ENCODE results near the gene LMBR1.
"Not testable (repeated sequence)": the region's sequence is repeated elsewhere in the genome, so short reads cannot be mapped to it uniquely, and the experiment has no call there.

LMBR1 gene, protein sequence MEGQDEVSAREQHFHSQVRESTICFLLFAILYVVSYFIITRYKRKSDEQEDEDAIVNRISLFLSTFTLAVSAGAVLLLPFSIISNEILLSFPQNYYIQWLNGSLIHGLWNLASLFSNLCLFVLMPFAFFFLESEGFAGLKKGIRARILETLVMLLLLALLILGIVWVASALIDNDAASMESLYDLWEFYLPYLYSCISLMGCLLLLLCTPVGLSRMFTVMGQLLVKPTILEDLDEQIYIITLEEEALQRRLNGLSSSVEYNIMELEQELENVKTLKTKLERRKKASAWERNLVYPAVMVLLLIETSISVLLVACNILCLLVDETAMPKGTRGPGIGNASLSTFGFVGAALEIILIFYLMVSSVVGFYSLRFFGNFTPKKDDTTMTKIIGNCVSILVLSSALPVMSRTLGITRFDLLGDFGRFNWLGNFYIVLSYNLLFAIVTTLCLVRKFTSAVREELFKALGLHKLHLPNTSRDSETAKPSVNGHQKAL

DNA sequence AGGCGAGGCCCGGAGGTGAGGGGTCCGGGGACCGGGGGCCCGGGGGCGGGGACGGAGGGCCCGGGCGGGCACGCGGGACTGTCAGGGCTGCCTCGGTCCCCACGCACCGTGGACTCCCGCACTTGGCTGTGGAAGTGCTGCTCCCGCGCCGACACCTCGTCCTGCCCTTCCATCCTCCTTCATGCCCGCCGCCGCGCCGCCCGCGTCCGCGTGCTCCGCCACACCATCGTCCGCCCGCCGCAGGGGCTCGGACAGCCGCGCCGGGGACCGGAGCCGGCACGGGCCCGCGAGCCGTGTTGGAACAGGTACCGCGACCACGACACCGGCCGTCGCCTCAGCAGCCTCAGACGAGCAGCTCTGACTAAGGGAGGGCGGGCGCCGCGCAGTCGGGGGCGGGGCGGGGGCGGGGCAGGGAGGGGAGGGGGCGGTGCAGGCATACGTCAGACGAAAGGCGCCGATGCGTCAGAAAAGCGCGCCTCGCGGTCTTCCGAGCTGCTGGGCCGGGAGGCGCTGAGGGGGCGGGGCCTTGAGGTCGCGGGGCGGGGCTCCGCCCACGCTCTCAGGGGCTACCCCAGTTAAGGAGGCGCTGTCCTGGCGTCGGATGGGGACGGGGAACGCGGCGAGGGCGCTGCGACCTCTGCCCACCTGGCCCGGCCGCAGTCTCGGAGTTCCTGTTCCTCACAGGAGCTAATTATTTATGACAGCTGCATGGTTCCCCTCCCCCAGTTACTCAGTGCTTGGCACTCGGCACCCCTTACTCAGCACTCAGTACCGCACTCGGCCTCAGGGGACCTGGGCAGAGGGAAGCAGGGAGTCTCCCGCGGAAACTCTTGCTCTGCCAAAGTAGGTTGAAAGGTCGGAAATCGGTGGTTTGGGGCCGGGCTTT lies at the start of gene LMBR1:
Gene LMBR1, minus strand, starts transcription at position 363 of the 886 bp plus-strand sequence. Its CDS starts 190 bp downstream, at position 173.
- DNase-seq: peak; percentile 88 to 90

DNA sequence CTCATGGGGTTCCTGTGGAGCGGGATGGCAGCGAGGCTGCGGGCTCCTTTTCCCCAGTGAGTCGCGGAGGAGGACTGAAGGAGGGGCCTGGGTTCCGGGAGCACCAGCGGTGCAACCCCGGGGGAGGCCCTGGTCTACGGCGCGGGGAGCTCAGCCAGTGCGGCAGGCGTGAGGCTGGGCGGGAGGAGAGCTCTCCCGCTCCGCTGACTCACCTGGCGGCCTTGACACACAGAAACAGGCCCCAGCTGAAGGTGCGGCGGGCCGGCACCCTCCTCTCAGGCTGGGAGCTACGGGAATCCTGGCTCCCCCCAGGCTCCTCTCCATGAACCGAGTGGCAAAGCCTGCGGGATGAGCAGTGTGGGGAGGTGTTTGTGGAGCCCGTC lies 49.7 kb upstream of the LMBR1 start:
- DNase-seq: no peak

DNA sequence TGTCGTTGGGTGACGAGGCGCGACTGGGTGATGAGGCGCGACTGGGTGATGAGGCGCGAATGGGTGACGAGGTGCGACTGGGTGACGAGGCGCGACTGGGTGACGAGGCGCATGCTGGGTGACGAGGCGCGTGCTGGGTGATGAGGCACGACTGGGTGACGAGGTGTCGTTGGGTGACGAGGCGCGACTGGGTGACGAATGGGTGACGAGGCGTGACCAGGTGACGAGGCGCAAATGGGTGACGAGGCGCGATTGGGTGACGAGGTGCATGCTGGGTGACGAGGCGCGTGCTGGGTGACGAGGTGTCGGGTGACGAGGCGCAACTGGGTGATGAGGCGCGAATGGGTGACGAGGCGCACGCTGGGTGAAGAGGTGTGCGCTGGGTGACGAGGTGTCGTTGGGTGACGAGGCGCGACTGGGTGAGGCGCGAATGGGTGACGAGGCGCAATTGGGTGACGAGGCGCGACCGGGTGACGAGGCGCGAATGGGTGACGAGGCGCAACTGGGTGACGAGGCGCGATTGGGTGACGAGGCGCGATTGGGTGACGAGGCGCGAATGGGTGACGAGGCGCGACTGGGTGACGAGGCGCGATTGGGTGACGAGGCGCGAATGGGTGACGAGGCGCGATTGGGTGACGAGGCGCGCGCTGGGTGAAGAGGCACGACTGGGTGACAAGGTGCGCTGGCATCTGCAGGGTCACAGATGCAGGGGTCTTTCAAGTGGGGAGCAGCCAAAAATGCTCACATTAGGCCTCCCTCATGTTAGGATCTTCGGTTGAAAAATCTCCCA lies 48.6 kb upstream of the LMBR1 start:
- no peak for DNase-seq

DNA sequence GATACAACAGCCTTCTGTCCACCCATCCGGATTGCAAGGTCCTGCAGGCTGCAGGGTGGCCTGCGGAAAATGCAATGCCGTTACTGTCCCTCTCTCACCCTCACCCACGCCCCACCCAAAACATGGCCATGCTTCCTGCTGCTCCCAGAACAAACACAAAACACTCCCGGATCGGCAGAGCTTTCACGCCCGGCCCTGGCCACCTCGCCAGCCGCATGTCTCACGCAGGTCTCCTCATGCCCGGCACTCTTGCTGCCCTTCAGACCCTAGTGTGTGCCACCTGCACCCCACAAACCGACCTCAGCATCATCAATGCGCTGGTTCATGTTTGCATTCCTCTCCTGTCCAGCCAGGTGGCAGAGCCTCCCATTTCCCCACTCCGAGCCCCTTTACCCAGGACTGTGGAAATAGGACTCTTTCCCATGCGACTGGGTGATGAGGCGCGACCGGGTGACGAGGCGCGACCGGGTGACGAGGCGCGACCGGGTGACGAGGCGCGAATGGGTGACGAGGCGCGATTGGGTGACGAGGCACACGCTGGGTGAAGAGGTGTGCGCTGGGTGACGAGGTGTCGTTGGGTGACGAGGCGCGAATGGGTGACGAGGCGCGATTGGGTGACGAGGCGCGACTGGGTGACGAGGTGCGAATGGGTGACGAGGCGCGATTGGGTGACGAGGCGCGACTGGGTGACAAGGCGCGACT lies 47.6 kb upstream of the LMBR1 start:
- DNase-seq: no peak

DNA sequence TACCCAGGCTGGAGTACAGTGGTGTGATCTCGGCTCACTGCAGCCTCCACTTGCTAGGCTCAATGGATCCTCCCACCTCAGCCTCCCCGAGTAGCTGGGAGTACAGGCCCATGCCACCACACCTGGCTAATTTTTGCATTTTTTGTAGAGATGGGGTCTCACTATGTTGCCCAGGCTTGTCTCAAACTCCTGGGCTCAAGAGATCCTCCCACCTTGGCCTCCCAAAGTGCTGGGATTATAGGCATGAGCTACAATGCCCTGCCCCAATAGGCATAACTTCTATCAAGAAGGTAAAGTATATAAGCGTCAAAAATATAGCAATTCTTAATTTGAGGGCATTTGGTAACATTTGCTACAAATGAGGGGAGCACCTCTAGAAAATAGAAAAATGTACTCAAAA lies 43.8 kb upstream of the LMBR1 start:
- DNase-seq: not testable (repeated sequence)

DNA sequence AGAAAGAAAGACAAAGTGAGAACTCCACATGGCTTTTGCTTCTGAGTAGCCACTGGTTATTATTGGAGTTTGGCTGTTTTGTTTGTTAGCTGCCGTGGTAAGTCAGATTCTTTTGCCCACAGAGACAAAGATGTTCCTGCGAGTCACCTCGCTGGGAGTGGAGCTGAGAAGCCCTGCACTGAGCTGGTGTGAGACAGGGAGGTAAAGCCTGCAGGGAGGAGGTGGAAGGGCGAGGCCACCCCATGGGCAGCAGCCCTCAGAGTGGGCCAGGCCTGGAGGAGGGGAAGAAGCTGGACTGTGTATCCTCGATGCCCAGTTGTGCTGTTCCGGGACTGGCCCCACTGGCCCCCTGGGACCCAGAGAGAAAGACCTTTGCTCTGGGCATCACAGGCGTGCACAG lies 42.3 kb upstream of the LMBR1 start:
- no peak for DNase-seq

DNA sequence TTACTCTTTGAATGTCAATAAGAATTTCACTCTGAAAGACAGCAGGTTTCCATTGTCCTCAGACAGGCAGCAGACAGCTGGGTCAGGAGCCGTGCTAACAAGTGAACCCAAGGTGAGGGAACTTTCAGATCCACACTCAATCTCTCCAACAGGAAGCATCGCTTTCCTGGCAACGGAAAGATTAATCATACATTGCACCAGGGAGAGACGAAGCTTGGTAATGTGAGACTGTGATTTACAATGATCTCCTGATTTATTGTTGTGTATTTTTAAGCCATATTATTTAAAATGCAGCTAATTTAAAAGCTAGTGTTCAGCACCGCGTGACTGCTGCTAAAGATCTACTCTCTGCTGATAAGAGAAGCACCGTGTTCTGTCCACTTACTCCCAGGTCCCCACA lies 39.0 kb upstream of the LMBR1 start:
- DNase-seq: no peak

DNA sequence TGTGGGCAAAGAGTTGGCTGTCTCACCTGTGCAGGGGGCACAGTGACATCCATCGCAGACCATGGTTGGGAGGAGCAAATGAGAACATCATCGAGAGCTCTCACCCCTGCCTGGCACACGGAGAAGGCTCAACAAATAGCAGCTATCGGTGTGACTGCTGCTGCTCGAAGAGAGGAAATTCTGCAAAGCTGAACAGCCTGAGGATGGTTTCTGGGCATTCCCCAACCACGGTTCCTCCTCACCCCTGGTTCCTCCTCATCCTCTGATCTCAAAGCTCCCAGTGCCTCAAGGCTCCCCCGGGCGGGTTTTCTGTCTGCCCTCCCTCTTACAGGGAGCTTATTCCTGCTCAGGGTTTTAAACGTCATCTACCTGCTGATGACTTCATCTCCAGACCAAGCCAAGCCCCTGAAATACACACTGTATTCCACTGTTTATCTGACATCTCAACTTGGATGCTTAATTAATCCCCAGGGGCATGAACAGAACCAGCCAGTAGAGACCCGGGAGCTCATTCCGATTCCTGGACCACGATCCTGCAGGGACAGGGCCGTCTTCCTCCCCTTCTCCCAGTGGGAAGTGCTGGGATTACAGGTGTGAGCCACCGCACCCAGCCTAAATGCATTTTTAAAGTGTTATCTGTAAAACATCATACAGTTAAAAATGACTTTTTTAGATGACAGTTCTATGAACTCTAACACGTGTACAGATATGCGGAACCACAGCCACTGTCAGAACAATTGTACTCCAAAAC lies 37.0 kb upstream of the LMBR1 start:
- no peak for DNase-seq

DNA sequence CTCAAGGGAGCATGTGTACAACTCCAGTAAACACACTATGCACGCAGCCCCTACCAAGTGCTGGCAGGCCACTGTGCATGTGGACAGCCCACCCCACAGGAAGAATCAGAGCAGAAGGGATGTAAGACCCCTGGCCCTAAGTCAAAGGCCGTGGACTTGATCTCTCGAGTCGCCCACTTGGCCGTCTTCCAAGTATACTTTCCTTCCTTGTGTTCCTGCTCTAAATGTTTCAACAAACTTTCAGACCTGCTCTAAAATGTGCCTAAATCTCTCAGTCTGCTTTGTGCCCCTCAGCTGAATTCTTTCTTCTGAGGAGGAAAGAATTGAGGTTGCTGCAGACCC lies 35.4 kb upstream of the LMBR1 start:
- DNase-seq: no peak

DNA sequence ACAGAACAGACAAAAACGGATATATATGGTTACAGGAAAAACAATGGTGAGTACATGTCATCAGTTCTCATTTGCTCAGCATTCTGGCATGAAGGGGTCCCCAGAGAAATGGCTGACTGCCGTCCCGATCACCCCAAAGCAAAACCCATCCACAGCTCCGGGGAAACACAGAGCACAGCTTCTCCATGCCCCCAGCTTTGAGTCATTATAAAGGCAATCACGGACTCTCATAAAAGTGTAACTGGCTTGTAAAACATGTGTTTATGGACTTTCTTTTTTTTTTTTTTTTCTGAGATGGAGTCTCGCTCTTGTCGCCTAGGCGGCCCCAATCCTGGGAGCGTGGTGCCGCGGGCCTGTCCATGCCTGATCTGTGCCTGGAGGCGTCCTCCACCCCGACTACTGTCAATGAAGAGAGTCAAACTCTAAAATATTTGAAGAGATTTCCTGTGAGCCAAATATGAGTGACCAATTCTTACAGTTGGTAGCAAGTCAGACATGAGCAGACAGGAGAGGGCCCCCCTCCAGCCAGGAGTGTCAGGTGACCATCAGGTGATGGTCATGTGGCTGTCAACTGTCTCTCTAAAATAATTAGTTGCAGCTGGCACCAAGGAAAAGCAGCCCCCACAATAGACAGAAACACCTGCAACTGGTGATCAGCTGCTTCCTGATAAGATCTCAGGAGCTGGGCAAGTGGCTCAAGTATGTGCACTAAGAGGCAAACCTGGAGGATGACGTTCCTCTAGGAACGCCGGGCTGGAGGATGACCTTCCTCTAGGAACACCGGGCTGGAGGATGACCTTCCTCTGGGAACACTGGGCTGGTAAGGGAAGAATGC lies 34.8 kb upstream of the LMBR1 start:
- no peak for DNase-seq

DNA sequence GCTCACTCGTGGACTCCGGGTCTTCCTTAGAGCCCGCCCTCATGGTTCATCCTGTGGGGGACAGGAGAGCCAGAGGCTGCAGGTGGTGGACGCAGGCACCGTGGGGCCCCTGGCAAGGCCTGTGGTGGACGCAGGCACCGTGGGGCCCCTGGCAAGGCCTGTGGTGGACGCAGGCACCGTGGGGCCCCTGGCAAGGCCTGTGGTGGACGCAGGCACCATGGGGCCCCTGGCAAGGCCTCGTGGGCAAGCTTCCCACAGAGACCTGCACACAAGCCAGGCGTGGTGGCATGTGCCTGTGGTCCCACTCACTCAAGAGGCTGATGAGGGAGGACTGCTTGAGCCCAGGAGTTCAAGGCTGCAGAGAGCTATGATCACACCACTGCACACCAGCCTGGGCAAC lies 32.8 kb upstream of the LMBR1 start:
- not testable (repeated sequence) for DNase-seq

DNA sequence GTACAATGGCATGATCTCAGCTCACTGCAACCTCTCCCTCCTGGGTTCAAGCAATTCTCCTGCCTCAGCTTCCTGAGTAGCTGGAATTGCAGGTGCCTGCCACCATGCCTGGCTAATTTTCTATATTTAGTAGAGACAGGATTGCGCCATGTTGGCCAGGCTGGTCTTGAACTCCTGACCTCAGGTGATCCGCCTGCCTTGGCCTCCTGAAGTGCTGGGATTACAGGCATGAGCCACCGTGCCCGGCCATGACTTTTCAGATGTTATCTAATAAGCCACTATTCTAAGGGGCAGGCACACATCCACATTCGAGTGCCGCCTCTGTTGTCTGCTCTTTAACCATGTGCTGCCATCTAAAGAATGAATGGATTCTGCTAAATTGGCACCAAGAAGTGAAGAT lies 29.3 kb upstream of the LMBR1 start:
- not testable (repeated sequence) for DNase-seq

DNA sequence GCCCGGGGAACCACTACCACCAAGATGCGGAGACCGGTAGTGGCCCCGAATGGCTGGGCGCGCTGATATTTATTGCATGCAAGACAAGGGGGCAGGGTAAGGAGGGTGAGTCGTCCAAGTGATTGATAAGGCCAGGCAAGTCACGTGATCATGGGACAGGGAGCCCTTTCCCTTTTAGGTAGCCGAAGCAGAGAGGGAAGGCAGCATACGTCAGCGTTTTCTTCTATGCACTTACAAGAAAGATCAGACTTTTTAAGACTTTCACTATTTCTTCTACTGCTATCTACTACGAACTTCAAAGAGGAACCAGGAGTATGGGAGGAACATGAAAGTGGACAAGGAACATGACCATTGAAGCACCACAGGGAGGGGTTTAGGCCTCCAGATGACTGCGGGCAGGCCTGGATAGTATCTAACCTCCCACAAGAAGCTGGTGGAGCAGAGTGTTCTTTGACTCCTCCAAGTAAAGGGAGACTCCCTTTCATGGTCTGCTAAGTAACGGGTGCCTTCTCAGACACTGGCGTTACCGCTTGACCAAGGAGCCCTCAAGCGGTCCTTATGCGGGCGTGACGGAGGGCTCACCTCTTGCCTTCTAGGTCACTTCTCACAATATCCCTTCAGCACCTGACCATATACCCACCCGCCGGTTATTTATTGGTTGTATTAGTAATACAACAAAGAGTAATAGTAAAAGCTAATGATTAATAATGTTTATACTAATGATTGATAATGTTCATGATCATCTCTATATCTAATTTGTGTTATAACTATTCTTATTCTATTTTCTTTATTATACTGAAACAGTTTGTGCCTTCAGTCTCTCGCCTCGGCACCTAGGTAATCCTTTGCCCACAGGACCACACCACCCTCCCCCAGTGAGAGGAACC lies 27.7 kb upstream of the LMBR1 start:
- DNase-seq: not testable (repeated sequence)

DNA sequence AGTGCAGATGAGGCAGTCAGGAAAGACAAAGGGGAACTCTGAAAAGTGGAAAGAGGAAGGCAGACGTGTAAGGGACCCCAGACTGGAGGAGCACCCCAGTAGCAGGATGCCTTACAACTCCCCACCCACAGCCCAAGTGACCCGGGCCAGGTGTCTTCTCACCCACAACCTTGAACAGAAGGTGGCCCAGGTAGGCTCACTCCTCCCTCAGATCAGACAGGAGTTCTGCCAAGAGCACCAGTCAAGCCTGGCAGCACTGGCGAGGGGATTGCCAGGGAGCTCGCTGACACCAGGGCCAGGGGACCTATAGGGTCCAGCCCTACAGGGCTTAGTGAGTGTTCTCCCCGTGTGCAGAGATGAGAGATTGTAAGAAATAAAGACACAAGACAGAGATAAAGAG lies 27.1 kb upstream of the LMBR1 start:
- DNase-seq: no peak

DNA sequence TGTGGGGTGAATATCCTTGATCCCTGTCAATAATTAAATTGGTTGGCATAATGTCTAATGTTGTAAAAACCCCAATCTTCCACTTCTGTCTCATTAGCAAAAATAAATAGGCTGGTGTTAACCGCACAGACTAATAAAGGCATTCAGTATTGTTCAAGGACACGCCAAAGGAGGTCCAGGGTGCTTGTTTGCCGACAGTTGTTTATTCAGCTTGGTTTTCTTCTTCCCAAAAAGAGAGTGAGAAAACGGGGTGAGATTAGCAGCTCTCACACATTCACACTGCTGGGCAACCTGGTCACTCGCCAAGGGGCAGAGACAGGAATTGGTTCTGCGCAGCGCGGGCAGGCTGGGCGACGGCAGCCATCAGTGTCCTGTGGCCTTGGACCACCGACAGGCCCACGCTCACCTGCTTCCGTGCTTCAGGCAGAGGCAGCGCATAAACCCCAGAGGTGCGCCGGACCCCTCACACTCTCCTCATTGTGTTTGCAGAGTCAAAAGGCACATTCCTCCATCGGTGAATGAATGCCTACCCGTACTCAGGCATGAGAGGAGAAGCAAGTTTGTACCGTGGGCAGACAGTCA lies 26.2 kb upstream of the LMBR1 start:
- no peak for DNase-seq

DNA sequence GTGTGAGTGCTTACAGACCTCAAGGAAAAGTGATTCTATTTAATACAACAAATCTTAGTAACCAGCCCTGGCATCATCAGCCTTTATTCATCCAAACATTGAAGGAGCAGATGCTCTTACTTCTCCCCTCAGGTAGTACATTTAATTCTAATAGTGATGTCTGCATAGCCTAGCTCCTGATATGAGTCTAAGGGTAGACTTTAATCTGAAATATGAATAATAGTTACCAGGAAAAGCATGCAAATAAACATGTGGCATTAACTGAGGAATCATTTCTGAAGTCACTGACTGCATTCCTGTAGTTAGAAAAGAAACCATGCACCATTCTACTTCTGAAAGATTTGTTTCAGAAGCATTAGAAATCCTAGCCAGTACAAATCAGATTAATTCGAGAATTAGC lies 25.7 kb upstream of the LMBR1 start:
- DNase-seq: no peak

DNA sequence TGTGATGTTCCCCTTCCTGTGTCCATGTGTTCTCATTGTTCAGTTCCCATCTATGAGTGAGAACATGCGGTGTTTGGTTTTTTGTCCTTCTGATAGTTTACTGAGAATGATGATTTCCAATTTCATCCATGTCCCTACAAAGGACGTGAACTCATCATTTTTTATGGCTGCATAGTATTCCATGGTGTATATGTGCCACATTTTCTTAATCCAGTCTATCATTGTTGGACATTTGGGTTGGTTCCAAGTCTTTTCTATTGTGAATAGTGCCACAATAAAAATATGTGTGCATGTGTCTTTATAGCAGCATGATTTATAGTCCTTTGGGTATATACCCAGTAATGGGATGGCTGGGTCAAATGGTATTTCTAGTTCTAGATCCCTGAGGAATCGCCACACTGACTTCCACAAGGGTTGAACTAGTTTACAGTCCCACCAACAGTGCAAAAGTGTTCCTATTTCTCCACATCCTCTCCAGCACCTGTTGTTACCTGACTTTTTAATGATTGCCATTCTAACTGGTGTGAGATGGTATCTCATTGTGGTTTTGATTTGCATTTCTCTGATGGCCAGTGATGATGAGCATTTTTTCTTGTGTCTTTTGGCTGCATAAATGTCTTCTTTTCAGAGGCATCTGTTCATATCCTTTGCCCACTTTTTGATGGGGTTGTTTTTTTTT lies 16.7 kb upstream of the LMBR1 start:
- not testable (repeated sequence) for DNase-seq

DNA sequence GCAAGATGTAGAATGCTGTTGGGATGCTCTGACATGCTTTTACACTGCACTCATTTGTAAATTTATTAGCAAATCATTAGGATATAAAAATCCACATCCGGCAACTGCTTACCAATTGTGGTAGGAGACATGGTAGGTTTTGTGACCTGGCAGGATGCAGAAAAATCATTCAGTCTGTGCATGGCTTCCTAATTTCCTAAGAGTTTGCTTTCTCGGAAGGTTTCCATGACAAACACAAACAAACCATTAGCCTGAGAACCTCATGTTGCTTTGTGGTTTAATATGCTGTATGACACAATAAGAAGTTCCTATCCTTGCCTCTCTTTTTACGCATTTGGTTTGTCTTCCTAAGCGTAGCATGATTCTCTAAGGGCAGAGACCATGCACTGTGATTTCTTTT lies 14.7 kb upstream of the LMBR1 start:
- DNase-seq: no peak

DNA sequence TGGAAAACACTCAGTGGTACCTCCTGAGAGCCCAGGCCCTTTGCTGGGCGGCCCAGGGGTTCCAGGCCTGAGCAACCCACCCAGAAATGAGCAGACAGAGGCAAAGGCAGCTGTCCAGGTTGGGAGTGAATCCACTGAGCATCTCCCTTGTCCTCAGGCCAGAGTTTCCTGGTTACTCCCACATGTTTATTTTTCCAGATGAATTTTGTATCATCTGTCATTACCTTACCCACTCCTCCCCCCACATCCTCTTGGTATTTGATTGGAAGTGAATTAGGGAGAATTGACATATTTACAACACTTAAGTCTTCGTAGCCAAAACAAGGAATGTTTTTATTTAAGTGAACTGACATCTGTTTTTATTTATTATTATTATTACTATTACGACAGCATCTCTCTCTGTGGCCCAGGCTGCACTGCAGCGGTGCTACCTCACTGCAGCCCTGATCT lies 13.2 kb upstream of the LMBR1 start:
- DNase-seq: no peak
